Stimulated activated CD8-positive, alpha-beta memory T cell treated with anti-CD3 and anti-CD28 coated beads, Interleukin-15, amount 100 ng/mL, for 4 hours (primary cell): ENCODE measurements around the gene BBS5.
"Not testable (repeated sequence)": the region's sequence is repeated elsewhere in the genome, so short reads cannot be mapped to it uniquely, and the experiment has no call there.

ENCODE experiments used
- DNase-seq, 2 donors: peaks; one replicate each; pipeline ENCODE4 v3.0.0-alpha.2; 2020; ENCODE audit warnings: low read depth in 2 of 2

BBS5 gene

GRCh38 chr2:169479257-169480078 is at the start of gene BBS5:
Gene BBS5, plus strand, starts transcription at chr2:169479494. Its CDS starts 60 bp downstream, at chr2:169479554.
- peak; percentile 30 to 33 for DNase-seq

GRCh38 chr2:169431772-169432171 is 47.5 kb upstream of the BBS5 start:
- not testable (repeated sequence) for DNase-seq

GRCh38 chr2:169434236-169434635 is 45.1 kb upstream of the BBS5 start:
- not testable (repeated sequence) for DNase-seq

- no peak for DNase-seq
These were observed 40.7 kb upstream of the BBS5 start for GRCh38 chr2:169438466-169439072.

- no peak for DNase-seq
These were observed 39.4 kb upstream of the BBS5 start for GRCh38 chr2:169439900-169440299.

GRCh38 chr2:169446452-169446851 is 32.8 kb upstream of the BBS5 start:
- DNase-seq, result no peak

- DNase-seq, result no peak
These were observed 31.0 kb upstream of the BBS5 start for GRCh38 chr2:169448316-169448715.

- no peak for DNase-seq
These were observed 30.4 kb upstream of the BBS5 start for GRCh38 chr2:169448865-169449264.

- no peak for DNase-seq
These were observed 27.2 kb upstream of the BBS5 start for GRCh38 chr2:169452080-169452479.

- not testable (repeated sequence) for DNase-seq
These were observed 26.2 kb upstream of the BBS5 start for GRCh38 chr2:169453044-169453443.

- no peak for DNase-seq
These were observed 18.2 kb upstream of the BBS5 start for GRCh38 chr2:169461143-169461542.

GRCh38 chr2:169462896-169463695 is 16.2 kb upstream of the BBS5 start:
- DNase-seq, result no peak

GRCh38 chr2:169464466-169464865 is 14.8 kb upstream of the BBS5 start:
- DNase-seq, result no peak

GRCh38 chr2:169464882-169465281 is 14.4 kb upstream of the BBS5 start:
- no peak for DNase-seq

GRCh38 chr2:169468841-169469240 is 10.5 kb upstream of the BBS5 start:
- DNase-seq, result no peak

GRCh38 chr2:169469952-169470572 is 9.2 kb upstream of the BBS5 start:
- DNase-seq, result no peak

- DNase-seq, result no peak
These were observed 7.0 kb upstream of the BBS5 start for GRCh38 chr2:169472249-169472648.

GRCh38 chr2:169476459-169476858 is 2.8 kb upstream of the BBS5 start:
- DNase-seq, result no peak

- no peak for DNase-seq
These were observed 955 bp upstream of the BBS5 start for GRCh38 chr2:169478339-169478738.

GRCh38 chr2:169478745-169479256 is 493 bp upstream of the BBS5 start:
- no peak for DNase-seq

GRCh38 chr2:169480079-169480465 is 778 bp downstream of the BBS5 start:
- DNase-seq, result no peak

GRCh38 chr2:169485650-169486138 is 6.4 kb downstream of the BBS5 start:
- no peak for DNase-seq
